IPS-11a (cell line): ENCODE results near the gene GATD1.

Source experiments
- H3K4me3 ChIP-seq: one replicate; pipeline ENCODE4 v1.5.1; 2013; ENCODE audit warnings: low read depth, low read length, control low read depth

GATD1 gene

DNA sequence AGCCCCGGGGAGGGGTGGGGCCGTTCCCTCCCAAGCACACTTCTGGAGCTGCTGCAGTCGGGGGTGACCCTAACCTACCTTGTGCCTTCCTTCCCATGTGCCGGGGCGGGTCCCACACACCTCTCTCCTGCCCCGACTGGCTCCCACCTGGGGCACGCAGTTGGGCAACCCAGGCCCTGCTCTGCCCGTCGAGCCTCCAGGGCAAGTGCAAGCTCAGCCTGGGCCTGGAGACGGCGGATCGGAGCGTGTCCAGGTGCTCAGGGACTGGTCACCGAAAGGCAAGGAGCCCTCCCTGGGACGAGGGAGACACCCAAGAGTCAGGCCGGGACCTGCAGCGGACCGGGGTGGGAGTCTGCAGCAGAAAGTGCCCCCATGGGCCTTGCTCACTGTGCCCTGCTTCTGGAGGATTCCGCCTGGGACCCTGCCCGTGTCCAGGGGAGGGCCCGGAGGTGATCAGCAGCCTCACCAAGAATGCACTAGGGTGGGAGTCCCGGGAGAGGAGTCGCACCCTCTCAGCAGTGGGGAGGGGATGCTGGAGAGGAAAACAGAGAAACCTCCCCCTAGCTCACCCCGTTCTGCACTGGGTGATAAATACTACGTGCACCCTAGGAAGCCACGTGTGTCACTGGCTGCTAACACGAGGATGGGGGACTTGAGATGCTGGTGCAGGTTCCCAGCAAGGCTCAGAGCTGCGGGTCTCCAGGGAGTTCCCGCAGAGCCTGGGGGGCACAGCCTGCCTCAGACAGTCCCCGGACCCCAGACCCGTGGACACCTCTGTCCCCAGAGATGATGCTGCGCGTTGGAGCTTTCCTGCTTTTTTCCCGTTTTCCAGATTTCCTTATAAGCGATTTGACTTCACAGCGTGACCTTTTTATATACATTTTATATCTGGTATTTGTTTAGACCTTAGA lies 5.2 kb upstream of the GATD1 start:
- no peak overlapping the region for H3K4me3 ChIP-seq

DNA sequence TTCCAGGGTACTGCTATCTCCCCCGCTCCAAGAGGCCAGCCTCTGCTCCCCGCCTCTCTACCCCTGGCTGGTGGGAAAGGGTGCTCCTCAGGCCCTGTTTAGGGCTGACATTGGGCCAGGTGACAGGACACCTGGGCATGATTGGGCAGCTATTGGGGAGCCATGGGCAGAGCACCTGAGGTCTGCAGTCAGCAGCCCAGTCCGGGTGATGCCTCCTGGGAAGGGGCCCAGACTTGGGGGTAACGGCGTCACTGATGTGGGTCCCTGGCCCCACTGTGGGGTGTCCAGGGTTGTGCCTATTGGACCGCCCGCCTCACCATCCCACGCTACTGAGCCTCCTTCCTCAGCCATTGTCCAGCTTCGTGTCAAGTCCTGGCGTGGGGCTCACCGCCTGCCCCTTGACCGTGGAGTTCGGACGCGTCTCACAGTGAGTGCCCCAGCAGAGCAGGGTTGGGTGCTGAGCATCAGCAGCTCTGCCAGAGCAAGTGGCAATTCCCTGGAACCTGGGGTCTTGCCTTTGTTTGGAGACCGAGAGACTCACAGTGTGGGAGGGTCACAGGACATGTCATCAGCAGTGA lies 2.8 kb upstream of the GATD1 start:
- no peak overlapping the region for H3K4me3 ChIP-seq

DNA sequence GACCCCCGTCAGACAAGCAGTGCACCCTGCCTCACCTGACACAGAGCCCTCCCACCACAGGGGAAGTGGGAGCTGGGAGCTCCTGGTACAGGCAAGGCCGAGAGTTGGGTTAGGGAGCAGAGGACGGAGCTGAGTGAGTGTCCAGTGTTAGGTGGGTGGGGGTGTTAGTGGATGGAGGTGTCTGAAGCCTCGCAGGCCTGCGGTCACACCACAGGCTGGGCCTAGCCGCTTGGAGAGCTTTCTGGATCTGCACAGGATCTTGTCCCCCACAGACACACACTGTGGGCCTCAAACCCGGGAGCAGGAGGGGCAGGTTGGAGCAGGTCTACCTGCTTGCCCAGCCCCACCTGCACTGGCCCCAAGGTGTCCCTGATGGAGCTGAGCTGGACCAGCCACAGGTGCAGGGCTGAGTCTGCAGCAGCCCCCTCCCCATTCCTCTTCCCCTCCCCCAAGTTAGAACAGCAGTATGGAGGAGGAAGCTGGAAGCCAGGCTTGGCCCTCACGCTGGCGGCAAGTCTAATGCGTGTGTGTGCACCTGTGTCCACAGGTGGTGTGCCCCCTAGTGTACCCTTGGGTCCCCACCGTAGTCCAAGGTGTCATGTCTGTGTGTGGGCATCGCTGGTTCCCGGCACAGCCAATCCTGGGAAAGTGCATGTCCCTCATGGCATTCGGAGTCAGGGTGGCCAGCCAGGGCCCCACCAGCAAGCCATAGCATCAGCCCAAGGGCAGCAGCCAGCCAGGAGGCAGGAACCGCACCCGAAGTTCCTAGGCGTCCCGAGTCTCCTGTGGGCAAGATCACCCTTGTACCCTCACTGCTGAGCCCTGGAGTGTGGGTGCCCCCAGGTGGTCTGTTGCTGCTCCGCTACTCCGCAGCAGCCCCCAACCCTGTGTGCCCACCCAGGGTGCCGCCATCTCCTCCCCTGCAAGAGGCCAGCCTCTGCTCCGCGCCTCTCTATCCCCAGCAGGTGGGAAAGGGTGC lies 2.0 kb upstream of the GATD1 start:
- H3K4me3 ChIP-seq = peak overlapping the region; percentile 4

DNA sequence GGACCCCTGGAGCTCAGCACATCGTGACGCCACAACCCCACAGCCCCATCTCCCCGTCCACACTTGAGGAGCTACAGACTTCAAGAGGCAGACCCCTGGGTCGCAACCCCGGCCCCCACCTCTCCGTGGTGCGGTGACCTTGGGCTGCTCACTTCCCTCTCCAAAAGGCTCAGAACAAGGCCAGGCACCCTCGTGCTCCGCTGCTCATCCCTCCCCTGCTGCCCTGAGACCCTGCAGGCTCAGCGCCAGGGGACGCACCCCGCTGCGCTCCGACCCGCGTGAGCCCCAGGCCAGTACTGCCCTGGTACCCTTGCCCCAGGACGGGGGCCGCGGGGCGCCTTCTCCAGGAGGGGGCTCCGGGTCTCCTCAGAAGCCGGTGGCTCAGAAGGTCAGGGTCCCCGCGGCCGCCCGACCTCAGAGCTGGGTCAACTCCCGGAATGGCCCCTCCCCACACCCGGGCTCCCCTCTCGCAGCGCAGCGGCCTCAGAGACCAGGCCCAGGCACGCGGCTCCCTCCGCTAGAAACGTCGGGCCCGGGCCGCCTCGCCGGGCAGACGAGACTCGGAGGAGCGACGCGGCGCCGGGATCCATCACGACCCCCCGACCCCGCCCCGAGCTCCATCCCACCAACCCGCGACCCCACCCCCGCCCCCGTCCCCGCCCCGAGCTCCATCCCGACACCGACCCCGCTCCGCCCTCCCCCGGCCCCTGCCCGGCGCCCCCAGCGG lies 563 bp downstream of the GATD1 start:
- peak overlapping the region; percentile 87 for H3K4me3 ChIP-seq

DNA sequence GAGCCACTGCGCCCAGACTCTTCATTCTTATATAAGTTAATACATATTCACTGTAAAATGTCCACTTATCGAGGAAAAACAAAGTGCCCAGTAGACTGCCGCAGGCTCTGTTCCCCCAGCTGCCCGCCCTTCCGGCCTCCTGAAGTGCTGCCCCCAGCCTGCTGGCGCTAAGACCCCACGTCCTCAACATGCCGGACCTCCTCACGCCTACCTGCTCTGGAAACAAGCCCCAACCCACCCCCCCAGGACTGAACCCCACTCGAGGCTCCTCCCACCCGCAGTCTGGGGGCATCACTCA lies 1.1 kb downstream of the GATD1 start:
- H3K4me3 ChIP-seq = peak overlapping the region; percentile 87

DNA sequence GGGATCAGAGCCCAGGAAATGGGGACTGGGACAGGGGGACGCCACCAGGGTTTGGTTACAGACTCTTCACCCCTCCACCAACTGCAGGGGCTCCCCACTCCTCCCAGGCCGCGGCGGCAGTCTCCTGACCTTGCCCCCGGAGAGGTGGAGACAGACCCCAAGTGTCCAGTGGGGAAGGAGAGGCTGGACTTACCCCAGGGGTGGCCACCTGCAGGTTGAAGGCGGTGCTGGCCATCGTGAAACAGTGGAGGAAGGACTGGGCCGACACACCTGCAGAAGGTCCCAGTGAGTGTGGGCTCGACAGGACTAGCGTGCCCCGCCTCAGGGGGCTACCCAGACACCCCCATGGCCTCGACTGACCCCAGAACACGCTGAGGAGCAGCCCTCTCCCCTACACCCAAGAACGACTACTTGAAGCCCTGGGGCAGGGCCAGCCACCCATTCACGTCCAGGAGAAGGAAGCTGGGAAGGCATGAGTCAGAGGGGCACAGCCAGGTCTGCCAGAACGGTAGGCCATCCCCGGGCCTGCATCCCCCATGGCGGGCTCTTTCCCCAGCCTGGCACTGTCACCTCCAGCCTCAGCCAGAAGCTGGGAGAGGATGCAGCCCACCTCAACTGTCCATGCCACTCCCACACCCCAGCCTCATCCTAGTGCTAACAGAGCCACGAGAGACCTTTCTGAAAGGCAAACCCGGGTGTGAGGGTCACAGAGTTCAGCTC lies 2.3 kb downstream of the GATD1 start:
- H3K4me3 ChIP-seq = no peak overlapping the region

DNA sequence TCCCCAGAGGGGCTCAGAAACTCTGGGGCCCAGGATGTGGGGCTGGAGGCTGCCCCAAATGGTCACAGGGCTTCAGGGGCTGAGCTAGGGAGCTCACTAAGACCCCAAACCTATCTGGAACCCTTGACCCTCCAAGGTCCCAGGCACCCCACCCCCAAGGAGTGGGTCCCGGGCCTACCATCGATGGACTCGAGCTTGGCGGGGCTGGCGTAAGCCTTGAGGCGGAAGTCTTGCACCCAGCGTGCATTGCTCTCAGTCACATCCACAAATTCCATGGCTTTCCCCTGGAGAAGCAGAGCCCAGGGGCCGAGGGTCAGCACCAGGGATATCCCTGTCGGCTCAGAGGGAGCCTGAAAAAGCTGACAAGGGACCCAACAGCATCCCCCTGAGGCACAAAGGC lies 3.5 kb downstream of the GATD1 start:
- H3K4me3 ChIP-seq = no peak overlapping the region

DNA sequence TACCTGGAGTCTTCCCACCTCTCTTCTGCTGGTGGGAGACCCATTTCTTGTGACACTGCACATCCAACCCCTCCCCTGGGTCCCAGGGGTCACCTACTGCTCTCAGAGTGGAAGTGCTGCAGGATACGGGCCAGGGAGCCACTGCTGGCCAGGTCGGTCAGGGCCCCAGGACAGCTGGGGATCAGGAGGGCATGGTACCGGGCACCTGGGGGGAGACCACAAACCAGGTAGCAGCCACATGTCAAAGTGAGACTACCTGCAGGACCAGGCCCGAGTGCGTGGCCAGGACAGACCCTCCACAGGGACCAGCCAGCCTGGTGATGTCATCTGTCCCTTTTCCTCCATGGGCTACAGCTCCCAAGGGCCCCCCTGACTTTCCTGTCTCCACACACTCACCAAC lies 3.9 kb downstream of the GATD1 start:
- H3K4me3 ChIP-seq = no peak overlapping the region

DNA sequence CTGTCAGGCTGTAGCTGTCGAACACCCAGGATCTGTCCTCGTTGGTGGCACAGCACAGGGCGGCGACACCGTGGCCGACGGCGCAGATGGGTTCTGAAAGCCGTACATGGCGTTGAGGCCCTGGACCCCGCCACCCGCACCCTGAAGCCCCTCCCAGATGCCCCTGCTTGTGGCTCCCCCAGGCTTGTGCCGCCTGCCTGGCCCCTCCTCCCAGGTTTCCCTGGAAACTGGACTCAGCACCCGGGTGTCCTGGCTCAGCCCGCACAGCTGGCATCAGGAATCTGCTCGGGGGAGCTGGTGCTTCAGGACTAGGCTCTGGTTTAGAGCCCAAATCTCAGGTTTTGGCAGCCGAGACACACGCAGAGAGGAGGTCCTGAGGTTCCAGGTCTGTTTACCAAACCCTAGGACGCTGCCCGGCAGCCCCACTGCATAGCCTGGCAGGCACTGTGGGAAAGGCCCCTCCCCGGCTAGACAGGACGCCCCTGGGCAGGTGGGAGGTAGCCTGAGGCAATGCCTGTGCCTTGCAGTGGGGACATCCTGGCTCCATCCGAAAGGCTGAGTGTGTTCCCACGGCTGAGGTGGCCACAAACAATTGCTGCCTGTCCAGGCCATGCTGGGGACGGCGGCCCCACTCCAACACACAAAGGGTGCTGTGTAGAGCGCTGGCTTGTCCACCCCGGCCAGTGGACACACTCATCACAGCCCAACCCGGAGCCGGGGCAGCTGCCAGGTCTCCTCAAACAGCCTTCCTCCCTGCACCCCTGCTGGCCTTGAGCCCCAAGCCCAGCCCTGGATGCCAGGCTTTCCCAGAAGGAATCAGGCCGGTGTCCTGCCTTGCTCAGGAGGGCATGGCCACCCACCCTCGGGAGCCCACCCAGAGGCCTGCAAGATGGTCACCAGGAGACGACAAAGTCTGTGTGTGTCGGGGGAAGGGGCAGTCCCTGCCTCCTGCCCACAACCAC lies 4.6 kb downstream of the GATD1 start:
- no peak overlapping the region for H3K4me3 ChIP-seq

DNA sequence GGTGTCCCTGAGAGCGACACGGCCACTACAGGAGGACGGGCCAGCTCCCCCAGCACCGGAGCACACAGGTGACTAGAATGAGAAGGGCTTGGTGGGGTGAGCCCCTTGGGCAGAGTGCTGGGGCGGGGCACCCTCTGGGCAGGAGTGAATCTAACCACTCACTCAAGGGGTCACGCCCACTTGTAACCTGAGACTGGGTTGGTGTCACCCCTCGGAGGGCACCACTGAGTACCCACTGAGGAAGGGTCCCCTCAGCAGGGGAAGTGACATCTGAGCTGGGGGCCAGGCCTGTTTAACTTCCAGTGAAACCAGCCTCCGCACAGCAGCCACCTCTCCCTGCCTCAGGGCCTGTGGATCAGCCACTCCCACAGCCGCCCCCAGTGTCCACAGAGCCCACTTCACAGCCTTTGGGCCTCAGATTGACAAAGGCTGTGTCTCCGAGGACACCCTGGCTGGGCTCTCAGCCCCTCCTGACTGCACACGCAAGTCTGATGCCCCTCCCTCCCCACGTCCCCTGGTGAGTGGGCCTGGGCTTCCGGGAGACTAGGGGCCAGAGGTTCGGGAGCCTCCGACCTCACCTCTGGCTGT lies 5.6 kb downstream of the GATD1 start:
- no peak overlapping the region for H3K4me3 ChIP-seq

DNA sequence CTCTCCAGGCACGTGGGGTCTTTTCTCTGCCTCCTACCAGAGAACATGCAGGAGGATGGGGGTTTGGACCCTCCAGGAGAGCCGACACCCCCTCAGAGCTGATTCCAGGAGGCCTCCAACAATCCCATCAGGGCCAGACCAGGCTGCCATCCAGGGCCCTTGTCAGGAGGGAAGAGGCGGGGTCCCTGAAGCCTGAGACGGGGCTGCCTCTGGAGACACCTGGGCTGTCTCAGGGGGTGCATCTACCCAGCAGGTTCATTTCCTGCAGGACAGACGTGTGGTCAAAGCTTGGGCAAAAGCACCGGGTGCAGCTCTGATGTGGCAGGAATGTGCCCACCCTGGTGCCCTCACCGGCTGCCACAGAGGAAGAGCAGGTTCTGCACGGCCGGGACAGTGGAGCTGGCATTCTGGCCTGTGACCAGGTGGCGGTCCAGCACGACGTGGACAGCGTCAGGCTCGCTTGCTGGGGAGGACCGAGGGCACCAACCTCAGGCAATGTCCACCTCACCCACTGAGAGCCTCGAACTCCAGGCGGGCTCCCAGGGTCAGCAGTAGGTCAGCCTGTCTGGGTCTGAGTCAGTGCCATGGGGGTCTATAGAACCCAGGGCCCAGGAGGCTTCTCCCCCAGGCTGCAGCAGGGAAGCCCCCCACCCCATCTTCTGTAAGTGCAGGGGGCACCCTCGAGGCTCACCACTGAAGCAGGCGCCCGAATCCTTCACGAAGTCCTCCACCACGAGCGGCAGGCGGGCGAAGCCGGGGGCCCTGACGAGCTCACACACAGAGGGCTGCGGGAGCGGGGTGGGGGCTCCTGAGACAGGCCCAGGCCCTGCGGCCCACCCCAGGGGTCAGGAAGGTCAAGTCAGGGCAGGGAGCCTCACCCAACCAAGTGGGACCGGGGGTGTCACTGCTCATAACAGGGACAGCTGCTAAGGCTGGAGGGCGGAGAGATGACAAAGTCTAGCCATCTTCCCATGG lies 6.4 kb downstream of the GATD1 start:
- H3K4me3 ChIP-seq = no peak overlapping the region

DNA sequence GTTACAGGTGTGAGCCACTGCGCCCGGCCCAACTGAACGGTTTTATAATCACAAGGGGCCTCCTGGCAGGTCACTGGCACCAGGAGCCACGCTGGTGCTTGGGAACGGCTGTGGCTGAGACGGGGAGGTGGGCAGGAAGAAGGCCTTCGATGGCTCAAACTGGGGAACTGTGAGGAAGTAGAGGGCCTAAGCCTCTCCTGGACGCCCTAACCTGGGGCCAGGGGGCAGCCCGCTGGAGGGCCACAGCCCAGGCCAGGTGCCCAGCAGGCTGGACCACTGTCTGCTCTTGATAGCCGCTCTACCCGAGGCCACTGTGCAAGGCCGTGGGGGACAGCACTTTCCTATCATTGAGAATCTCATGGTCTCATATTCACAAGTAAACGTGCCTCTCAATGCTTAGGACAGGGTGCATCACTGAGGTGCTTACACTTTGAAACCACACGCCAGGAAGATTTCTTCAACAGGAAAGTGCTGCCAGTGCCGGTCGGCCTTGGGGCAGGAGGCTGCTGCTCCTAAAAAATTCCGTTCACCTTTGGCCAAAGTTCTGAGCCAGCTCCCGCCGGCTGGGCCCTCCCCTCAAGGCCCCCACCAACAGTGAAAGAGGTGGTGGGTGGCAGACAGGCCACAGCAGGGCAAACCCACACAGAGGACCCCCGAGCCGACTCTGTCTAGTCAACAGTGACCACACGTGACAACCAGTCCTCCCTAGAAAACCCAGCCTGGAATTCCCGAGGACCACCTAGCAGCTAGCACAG lies 7.2 kb downstream of the GATD1 start:
- H3K4me3 ChIP-seq = no peak overlapping the region

DNA sequence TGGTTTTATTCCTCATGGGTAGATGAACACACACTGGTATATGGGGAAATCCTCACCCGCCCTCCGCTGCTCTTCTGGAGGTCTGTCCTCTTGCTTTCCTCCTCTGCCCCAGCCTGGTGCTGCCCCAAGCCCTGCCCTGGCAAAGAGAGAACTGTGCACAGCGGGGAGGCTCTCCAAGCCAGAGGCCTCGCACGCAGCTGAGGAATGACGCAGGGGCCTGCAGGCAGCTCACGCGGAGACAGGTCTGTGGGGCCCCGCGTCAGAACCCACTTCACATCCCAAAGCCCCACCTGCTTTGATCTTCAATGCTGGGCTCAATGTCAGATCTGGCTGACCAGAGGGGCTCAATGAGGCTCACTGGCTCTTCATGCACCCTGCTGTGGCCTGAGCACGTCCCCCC lies 10.0 kb downstream of the GATD1 start:
- no peak overlapping the region for H3K4me3 ChIP-seq

DNA sequence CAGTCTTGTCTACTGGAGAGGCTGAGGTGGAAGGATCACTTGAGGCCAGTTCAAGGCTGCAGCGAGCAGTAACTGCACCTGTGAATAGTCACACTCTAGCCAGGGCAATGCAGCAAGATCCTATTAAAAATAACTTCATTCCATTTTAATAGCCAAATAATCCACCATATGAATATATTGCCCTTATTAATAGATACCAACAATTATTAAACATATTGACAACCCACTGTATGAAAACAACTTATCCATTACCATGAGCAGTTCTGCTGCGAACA lies 10.4 kb downstream of the GATD1 start:
- no peak overlapping the region for H3K4me3 ChIP-seq

DNA sequence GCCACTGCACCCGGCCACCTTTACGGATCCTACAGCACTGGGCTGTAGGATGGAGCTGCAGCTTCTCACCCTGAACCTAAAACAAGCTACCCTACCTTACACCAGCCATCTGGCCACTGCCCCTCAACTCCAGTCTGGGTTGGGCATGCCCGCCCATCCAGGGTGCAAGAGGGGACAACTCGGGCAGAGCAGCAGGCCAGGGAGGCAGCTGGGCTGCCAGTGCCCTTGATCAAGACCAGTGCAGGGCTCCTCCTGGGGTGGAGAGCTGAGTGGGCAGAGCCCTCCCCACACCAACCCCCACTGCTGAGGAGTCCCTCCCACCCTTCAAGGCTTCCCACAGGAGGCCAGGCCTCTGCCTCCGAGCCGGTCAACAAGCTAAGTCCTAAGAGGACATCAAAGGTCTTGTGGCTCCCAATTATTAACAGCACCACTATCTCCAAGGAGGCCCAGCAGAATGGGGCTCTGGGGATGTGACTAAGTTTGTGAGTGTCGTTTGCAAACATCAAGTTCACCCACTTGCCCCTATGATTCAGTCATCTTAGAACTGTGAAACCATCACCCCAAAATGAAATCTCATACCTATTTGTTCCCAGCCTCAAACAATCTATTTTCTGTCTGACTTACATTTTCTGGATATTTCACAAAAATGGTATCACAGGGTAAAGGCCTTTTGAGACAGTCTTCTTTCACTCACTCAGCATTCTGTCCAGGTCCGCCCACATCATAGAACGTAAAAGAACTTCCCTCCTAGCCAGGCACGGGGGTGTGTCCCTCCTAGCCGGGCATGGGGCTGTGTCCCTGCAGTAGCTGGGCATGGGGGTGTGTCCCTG lies 11.0 kb downstream of the GATD1 start:
- H3K4me3 ChIP-seq = no peak overlapping the region

DNA sequence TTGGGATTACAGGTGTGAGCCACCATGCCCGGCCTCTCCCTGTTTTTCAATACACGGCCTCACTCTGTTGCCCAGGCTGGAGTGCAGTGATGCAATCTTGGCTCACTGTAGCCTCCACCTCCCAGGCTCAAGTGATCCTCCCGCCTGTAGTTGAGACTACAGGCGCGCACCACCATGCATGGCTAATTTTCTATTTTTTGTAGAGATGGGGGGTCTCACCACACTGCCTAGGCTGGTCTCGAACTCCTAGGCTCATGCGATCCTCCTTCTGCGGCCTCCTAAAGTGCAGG lies 11.5 kb downstream of the GATD1 start:
- no peak overlapping the region for H3K4me3 ChIP-seq
